ENCODE results near the gene SEMA4D.

SEMA4D gene

DNA sequence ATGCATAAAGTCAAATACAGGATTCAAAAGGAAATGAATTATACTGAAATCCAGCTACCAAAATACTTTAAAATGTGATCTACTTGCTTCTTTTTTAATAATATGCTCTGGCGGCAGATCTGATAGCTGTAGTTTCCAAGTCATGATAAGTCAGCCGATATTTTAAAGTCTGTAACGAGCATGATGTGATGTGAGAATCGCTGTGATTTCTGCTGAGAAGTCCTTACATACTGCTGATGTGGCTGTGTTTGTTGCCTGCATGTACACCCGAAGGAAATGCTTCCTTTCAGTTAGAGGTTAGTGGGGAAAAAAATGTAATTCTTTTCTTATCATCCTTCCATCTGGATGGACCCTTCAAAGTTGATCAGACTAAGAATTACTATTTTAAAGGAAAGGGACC lies 4.8 kb upstream of the SEMA4D start:
- in situ Hi-C loops (cut with MboI; ENCODE audit: low sequenced_read_pairs) = no loop called here

GRCh38 chr9:89502038-89502601 lies 4.2 kb upstream of the SEMA4D start:
- in situ Hi-C loops (cut with MboI; ENCODE audit: low sequenced_read_pairs) = no loop called here

GRCh38 chr9:89501311-89501898 lies 3.5 kb upstream of the SEMA4D start:
- in situ Hi-C loops (cut with MboI; ENCODE audit: low sequenced_read_pairs) = no loop called here

- in situ Hi-C loops (cut with MboI; ENCODE audit: low sequenced_read_pairs) = no loop called here
These were observed 2.1 kb upstream of the SEMA4D start for GRCh38 chr9:89500008-89500407.

DNA sequence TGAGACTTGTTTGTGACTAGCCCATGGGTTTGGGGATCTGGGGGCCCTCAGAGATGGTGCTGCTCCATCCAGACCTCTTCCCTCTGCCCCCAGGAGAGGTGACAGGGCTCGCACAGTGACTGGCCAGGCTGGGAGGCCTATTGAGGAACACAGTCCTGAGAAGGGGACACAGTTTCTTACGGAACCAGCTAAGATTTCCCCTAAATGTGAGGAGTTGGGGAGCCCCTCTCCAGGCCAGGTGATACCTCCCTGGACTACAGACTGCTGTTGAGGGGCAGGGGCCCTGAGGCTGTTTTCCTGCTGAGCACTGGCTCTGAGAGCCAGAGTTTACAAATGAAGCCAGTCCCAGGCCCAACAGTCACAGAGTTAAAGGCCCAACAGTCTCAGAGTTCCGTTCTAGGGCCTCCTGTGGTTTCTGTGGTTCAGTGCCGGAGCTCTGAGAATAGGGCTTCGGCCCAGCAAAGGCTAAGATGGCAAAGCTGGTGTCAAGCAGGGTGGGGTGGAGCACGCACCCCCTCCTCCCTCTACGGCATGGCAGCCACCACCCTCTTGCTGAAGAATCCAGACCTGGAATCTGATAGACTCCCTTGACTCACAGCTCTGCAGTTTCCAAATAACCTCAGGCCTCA lies 1.1 kb upstream of the SEMA4D start:
- in situ Hi-C loops (cut with MboI; ENCODE audit: low sequenced_read_pairs) = no loop called here

DNA sequence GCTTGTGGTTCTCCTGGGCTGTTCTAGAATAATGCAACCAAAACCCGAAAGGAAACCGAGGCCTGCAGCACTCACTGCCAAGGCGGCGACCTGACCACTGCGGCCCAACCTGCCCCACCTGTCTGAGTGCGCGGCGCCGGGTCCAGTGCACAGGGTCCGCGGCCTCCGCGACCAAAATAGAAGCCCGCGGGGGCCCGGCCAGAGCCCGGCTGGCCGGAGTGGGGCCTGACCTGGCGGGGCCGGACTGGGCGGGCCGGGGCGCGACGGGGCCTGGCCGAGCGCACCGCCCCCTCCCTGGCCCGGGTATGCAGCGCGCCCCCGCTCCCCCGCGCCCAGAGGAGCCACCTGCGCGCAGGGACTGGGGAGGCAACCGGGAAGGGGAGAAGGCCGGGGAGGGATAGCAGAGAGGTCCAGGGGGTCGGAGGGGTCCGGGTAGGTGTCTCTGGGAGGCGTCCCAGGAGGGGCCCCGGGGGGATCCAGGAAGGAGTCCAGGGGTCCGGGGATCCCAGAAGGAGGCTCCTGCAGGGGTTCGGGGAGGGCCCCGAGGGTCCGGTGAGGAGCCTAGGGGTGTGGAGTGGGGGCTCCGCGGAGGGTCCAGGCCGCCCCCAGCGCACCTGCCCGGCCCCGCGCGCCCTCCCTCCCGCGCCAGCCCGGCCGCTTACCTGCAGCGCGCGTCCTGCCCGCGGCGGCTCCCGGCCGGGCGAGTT lies 503 bp downstream of the SEMA4D start:
- in situ Hi-C loops (cut with MboI; ENCODE audit: low sequenced_read_pairs) = no loop called here

GRCh38 chr9:89496645-89497256 lies 1.2 kb downstream of the SEMA4D start:
- in situ Hi-C loops (cut with MboI; ENCODE audit: low sequenced_read_pairs) = no loop called here

DNA sequence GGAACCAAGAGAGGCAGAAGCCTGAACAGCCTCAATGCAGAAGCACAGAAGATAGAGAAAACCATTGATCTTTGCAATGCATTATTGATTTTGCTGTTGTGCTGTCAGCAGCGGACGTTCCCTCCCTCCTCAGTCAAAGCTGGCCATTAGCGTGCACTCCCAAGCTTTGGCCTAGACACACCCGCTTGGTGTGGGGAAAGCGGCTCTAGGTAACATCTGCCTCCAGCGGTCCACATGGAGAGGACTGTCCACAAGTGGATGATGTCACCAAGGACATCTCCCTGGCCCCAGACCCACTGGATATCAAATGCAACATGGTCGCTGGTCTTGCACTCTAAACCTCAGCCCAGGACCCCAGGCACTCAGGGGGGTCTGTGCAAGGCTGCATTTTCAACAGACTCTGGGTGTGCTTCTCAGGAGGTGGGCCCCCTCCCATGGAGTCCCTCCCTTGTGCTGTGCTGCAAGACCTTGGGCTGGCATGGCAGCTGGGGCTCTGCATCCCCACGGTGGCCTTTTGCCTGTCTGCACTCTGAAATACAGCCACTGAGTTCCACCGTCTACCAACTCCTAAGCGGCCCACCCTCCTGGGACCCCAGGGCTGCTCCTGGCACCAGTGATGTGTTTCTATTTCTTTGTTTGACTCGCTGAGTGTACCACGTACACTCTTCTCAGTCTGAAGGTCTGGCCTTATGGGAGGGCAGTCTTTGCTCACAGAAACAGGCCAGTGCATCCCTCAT lies 1.9 kb downstream of the SEMA4D start:
- in situ Hi-C loops (cut with MboI; ENCODE audit: low sequenced_read_pairs) = no loop called here

GRCh38 chr9:89494199-89494598 lies 3.7 kb downstream of the SEMA4D start:
- in situ Hi-C loops (cut with MboI; ENCODE audit: low sequenced_read_pairs) = no loop called here

- in situ Hi-C loops (cut with MboI; ENCODE audit: low sequenced_read_pairs) = no loop called here
These were observed 4.2 kb downstream of the SEMA4D start for GRCh38 chr9:89493671-89494070.

- in situ Hi-C loops (cut with MboI; ENCODE audit: low sequenced_read_pairs) = no loop called here
These were observed 4.7 kb downstream of the SEMA4D start for GRCh38 chr9:89493181-89493580.

DNA sequence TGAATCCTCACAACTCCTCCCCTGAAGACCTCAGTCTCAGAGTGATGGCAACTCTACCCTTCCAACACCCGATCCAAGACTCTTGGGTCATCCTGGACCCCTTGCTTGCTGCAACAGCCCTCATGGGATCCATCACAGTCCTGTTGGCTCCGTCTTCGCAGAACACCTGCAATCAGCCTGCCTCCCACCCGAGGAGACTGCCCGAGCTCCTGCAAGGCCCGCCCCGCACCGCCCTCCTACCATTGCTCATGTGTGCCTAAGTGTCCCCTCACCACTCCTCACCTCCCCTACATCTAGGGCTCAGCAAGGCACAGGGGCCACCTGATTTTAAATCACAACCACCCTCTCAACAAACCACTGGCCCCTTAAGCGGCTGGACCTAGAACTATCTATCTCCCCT lies 5.3 kb downstream of the SEMA4D start:
- in situ Hi-C loops (cut with MboI; ENCODE audit: low sequenced_read_pairs) = no loop called here

- in situ Hi-C loops (cut with MboI; ENCODE audit: low sequenced_read_pairs) = no loop called here
These were observed 6.2 kb downstream of the SEMA4D start for GRCh38 chr9:89491694-89492093.

- in situ Hi-C loops (cut with MboI; ENCODE audit: low sequenced_read_pairs) = no loop called here
These were observed 8.1 kb downstream of the SEMA4D start for GRCh38 chr9:89489548-89490530.

- in situ Hi-C loops (cut with MboI; ENCODE audit: low sequenced_read_pairs) = no loop called here
These were observed 9.0 kb downstream of the SEMA4D start for GRCh38 chr9:89488936-89489335.

- in situ Hi-C loops (cut with MboI; ENCODE audit: low sequenced_read_pairs) = no loop called here
These were observed 9.8 kb downstream of the SEMA4D start for GRCh38 chr9:89488131-89488530.

DNA sequence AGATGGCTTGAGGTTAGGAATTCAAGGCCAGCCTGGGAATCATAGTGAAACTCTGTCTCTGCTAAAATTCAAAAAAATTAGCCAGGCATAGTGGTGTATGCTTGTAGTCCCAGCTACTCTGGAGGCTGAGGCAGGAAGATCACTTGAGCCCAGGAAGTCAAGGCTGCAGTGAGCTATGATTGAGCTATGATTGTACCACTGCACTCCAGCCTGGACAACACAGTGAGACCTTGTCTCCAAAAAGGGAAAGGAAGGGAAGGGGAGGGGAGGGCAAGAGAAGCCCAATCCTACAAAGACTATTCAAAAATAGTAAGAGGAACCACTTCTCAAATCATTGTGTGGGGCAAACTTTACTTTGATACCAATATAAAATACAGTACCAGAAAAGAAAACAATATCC lies 11.2 kb downstream of the SEMA4D start:
- in situ Hi-C loops (cut with MboI; ENCODE audit: low sequenced_read_pairs) = no loop called here

GRCh38 chr9:89484475-89485404 lies 13.2 kb downstream of the SEMA4D start:
- in situ Hi-C loops (cut with MboI; ENCODE audit: low sequenced_read_pairs) = no loop called here

All from HL-60/S4 (cell line).